PFSK-1 (cell line): Measurements from ENCODE around the gene CROCC2.

ENCODE experiments used
- FOXP2 ChIP-seq: optimal IDR thresholded peaks from 2 replicates; pipeline ENCODE3; 2011; ENCODE audit warnings: borderline replicate concordance, control low read depth, inconsistent platforms; ENCODE audit not compliant: insufficient read depth; ENCODE audit errors: extremely low read length, extremely low read depth
- POLR2AphosphoS5 ChIP-seq: IDR thresholded peaks from 2 replicates; pipeline ENCODE4 v1.6.1; 2012; ENCODE audit warnings: low read depth, mild to moderate bottlenecking, control low read depth, low read length, moderate library complexity
- REST ChIP-seq, 2 experiments: IDR thresholded peaks; 2 replicates each; pipeline versions ENCODE4 v1.6.1 to v1.8.0; 2011 to 2012; ENCODE audit warnings: low read depth in 2 of 2, low read length in 2 of 2, control low read depth in 1 of 2, inconsistent platforms in 1 of 2, mild to moderate bottlenecking in 1 of 2, moderate library complexity in 1 of 2; ENCODE audit not compliant: insufficient read depth in 1 of 2
- SIN3A ChIP-seq: IDR thresholded peaks from 2 replicates; pipeline ENCODE4 v1.6.1; 2012; ENCODE audit warnings: mild to moderate bottlenecking, low read length, moderate library complexity, borderline replicate concordance; ENCODE audit not compliant: insufficient read depth
- TAF1 ChIP-seq: IDR thresholded peaks from 2 replicates; pipeline ENCODE4 v1.6.1; 2012; ENCODE audit warnings: low read length, control low read depth, borderline replicate concordance; ENCODE audit not compliant: insufficient read depth

Gene CROCC2

GRCh38 chr2:240964704-240965295 is 58.7 kb downstream of the CROCC2 start:
- TF ChIP-seq POLR2AphosphoS5 (no peak), REST (IDR thresholded peaks at IDR 0.05; ENCODE audit: insufficient read depth in 1 of 2, low read depth in 2 of 2, low read length in 2 of 2) (no peak), TAF1 (no peak), SIN3A (no peak), FOXP2 (no peak)

- TF ChIP-seq REST (IDR thresholded peaks at IDR 0.05; ENCODE audit: insufficient read depth in 1 of 2, low read depth in 2 of 2, low read length in 2 of 2): no peak
- no peak for TF ChIP-seq TAF1
These were observed 59.3 kb downstream of the CROCC2 start for GRCh38 chr2:240965296-240965904.

- TF ChIP-seq POLR2AphosphoS5: no peak
- TF ChIP-seq TAF1: no peak
- TF ChIP-seq SIN3A: no peak
- no peak for TF ChIP-seq FOXP2
- TF ChIP-seq REST (IDR thresholded peaks at IDR 0.05; ENCODE audit: insufficient read depth in 1 of 2, low read depth in 2 of 2, low read length in 2 of 2): no peak
These were observed 59.8 kb downstream of the CROCC2 start for GRCh38 chr2:240965905-240966456.

GRCh38 chr2:240966457-240966905 is 60.3 kb downstream of the CROCC2 start:
- TF ChIP-seq REST (IDR thresholded peaks at IDR 0.05; ENCODE audit: insufficient read depth in 1 of 2, low read depth in 2 of 2, low read length in 2 of 2) (no peak), TAF1 (no peak), FOXP2 (no peak), POLR2AphosphoS5 (no peak), SIN3A (no peak)

GRCh38 chr2:240966906-240967680 is 61.0 kb downstream of the CROCC2 start:
- TF ChIP-seq FOXP2: no peak
